Adipocyte (in vitro differentiated cells): ENCODE data around the gene GFOD2.

ENCODE experiments used
- DNase-seq: peaks from one replicate; pipeline ENCODE4 v3.0.0-alpha.2; 2015; ENCODE audit warnings: low read depth
- H3K27me3 ChIP-seq: replicated peaks from 2 replicates; pipeline ENCODE4 v1.7.0; 2013; ENCODE audit warnings: mild to moderate bottlenecking, low read length, moderate library complexity; ENCODE audit not compliant: control insufficient read depth, insufficient read depth
- H3K36me3 ChIP-seq: 2 replicates; pipeline ENCODE4 v1.7.0; 2013; ENCODE audit warnings: low read length, mild to moderate bottlenecking, moderate library complexity; ENCODE audit not compliant: control insufficient read depth, insufficient read depth, severe bottlenecking
- H3K4me1 ChIP-seq: 2 replicates; pipeline ENCODE4 v1.7.0; 2013; ENCODE audit warnings: mild to moderate bottlenecking, low read length, moderate library complexity; ENCODE audit not compliant: control insufficient read depth, insufficient read depth
- H3K4me3 ChIP-seq: 2 replicates; pipeline ENCODE4 v1.7.0; 2013; ENCODE audit warnings: mild to moderate bottlenecking, low read length, moderate library complexity
- H3K9ac ChIP-seq: 2 replicates; pipeline ENCODE4 v1.7.0; 2013; ENCODE audit warnings: mild to moderate bottlenecking, low read length, moderate library complexity
- H3K9me3 ChIP-seq: 2 replicates; pipeline ENCODE4 v1.7.0; 2013; ENCODE audit warnings: mild to moderate bottlenecking, low read length, moderate library complexity; ENCODE audit not compliant: control insufficient read depth

GFOD2 gene

GRCh38 chr16:67719048-67719777, at the start of gene GFOD2:
Gene GFOD2 (minus strand): TSS chr16:67719316. CDS start chr16:67685715, 33,601 bp downstream.
- H3K9me3 ChIP-seq: no peaks in the 10 kb centered on the region
- H3K9ac ChIP-seq: peak within 1 kb of the TSS; percentile 93
- peak within 1 kb of the TSS; percentile 90 for H3K4me3 ChIP-seq
- H3K27me3 ChIP-seq: no peaks in the 10 kb centered on the region
- H3K4me1 ChIP-seq: peaks cover 23% of the 10 kb centered on the region
- no peaks in the 10 kb centered on the region for H3K36me3 ChIP-seq
- peak; percentile 99 for DNase-seq

DNA sequence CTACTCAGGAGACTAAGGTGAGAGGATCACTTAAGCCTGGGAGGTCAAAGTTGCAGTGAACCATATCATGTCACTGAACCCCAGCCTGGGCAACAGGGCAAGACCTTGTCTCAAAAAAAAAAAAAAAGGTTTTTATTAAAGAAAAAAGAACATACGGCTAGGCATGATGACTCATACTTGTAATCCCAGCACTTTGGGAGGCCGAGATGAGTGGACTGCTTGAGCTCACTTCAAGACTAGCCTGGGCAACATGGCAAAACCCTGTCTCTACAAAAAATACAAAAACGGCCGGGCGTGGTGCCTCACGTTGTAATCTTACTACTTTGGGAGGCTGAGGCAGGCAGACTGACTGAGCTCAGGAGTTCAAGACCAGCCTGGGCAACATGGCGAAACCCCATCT, 48.8 kb upstream of the GFOD2 start:
- Histone ChIP-seq H3K9me3 (no peaks in the 10 kb centered on the region), H3K36me3 (peaks cover 3% of the 10 kb centered on the region), H3K27me3 (no peaks in the 10 kb centered on the region), H3K4me1 (no peaks in the 10 kb centered on the region), H3K4me3 (no peak overlapping the region), H3K9ac (no peak overlapping the region)
- DNase-seq: peak; percentile 66

DNA sequence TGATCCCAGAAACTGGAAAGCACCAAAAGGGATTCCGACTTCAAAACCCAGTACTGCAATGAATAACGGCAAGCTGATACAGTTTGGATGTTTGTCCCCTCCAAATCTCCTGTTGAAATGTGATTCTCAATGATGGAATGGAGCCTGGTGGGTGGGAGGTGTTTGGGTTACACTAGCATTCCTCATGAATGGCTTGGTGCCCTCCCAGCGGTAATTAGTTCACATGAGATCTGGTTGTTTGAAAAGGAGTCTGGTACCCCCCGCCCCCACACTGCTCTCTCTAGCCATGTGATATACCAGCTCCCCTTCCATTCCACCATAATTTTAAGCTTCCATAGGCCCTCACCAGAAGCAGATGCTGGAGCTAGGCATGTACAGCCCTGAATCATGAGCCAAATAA, 47.2 kb upstream of the GFOD2 start:
- H3K27me3 ChIP-seq: no peaks in the 10 kb centered on the region
- no peak overlapping the region for H3K9ac ChIP-seq
- H3K9me3 ChIP-seq: no peaks in the 10 kb centered on the region
- H3K36me3 ChIP-seq: peaks cover 3% of the 10 kb centered on the region
- no peak overlapping the region for H3K4me3 ChIP-seq
- H3K4me1 ChIP-seq: no peaks in the 10 kb centered on the region
- no peak for DNase-seq

GRCh38 chr16:67764158-67764667, 45.1 kb upstream of the GFOD2 start:
- H3K9me3 ChIP-seq: no peaks in the 10 kb centered on the region
- no peak for DNase-seq
- H3K4me1 ChIP-seq: no peaks in the 10 kb centered on the region
- H3K9ac ChIP-seq: no peak overlapping the region
- H3K27me3 ChIP-seq: no peaks in the 10 kb centered on the region
- peaks cover 3% of the 10 kb centered on the region for H3K36me3 ChIP-seq
- H3K4me3 ChIP-seq: no peak overlapping the region

DNA sequence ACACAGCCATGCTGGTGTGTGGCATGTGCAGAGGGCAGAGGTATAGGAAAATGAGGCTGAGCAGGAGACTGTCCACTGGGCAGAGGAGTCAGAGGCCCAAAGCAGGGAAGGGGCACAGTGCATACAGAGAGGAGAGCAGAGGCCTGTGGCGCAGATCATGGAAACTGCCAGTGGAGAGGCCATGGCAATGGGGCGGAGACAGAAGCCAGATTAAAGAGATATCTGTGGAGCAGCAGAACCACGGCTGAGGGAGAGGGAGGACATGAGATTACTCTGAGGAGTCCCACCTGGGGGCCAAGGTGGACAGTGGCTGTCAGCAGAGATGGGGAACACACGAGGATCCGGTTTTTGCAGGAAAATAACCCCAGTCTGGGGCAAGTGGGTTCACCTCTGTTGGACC, 44.0 kb upstream of the GFOD2 start:
- Histone ChIP-seq H3K4me3 (no peak overlapping the region), H3K9ac (no peak overlapping the region), H3K9me3 (no peaks in the 10 kb centered on the region), H3K27me3 (no peaks in the 10 kb centered on the region), H3K4me1 (no peaks in the 10 kb centered on the region), H3K36me3 (peaks cover 7% of the 10 kb centered on the region)
- DNase-seq: no peak

DNA sequence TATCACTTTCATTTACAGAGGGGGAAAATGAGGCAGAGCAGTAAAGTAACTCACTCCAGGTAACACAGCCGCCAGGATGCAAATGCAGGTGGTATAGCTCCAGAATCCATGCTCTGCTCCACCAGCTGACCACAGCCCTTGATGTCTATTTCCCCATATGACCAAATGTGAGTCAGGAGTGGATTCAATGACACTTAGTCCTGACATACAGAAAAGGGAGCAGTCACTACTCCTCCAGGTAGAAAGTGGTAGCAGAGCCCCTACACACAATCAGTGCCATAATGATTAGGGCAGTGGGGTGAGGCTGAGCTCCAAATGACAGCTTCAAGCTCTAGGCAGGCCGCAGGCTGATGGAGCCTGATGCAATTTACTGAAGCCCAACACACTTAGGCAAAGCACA, 43.3 kb upstream of the GFOD2 start:
- H3K36me3 ChIP-seq: peaks cover 7% of the 10 kb centered on the region
- H3K9me3 ChIP-seq: no peaks in the 10 kb centered on the region
- H3K4me1 ChIP-seq: no peaks in the 10 kb centered on the region
- no peaks in the 10 kb centered on the region for H3K27me3 ChIP-seq
- H3K9ac ChIP-seq: no peak overlapping the region
- no peak overlapping the region for H3K4me3 ChIP-seq
- no peak for DNase-seq

DNA sequence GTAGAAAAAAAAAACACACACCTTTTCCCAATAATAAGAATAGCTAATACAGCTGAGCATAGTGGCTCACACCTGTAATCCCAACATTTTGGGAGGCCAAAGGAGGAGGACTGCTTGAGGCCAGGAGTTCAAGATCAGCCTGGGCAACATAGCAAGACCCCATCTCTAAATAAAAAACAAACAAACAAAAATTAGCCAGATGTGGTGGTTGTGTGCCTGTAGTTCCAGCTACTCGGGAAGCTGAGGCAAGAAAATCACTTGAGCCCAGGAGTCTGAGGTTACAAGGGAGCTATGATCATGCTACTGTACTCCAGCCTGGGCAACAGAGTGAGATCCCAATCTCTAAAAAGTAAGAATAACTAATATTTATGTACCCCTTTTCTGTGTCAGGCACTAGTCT, 42.8 kb upstream of the GFOD2 start:
- H3K9me3 ChIP-seq: no peaks in the 10 kb centered on the region
- H3K9ac ChIP-seq: no peak overlapping the region
- no peak overlapping the region for H3K4me3 ChIP-seq
- H3K36me3 ChIP-seq: peaks cover 7% of the 10 kb centered on the region
- no peaks in the 10 kb centered on the region for H3K27me3 ChIP-seq
- no peak for DNase-seq
- H3K4me1 ChIP-seq: no peaks in the 10 kb centered on the region

GRCh38 chr16:67760956-67761230, 41.8 kb upstream of the GFOD2 start:
- Histone ChIP-seq H3K4me1 (no peaks in the 10 kb centered on the region), H3K4me3 (no peak overlapping the region), H3K9ac (no peak overlapping the region), H3K9me3 (no peaks in the 10 kb centered on the region), H3K36me3 (peaks cover 4% of the 10 kb centered on the region), H3K27me3 (no peaks in the 10 kb centered on the region)
- DNase-seq: no peak

DNA sequence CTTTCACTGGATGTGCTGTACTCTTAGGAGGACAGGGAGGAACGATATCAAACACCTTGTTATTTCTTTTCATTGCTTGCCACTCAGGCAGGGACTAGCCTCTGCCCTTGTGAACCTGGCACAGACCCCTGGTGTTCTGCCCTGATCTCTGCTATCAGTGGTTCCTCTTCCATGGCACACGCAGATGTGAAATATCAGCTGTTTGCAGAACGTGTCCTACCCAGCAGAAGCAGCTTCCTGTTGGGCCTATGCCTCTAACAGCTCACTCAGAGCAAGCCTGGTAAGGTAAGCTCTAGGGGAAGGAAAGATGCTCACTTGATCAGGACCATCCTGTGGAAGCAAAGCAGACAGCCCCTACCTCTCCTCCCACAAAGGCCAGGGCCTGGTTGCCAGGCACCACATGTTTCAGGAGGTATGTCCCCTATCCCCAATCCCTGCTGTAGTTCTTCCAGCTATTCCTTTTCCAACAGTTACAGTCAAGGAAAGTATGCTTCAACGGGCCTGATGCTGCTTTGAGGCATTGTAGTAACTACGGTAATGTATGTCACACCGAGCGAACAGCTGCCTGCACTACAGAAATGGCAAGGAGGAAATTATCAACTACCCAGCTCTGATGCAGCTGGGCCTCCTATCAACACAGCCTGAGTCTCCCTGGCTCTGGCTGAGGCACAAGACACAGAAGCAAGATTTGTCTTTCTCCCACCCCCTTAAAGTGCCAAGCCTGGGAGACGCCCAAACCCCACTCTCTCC, 41.3 kb upstream of the GFOD2 start:
- no peak for DNase-seq
- Histone ChIP-seq H3K4me1 (no peaks in the 10 kb centered on the region), H3K36me3 (peaks cover 4% of the 10 kb centered on the region), H3K4me3 (no peak overlapping the region), H3K9ac (no peak overlapping the region), H3K9me3 (no peaks in the 10 kb centered on the region), H3K27me3 (no peaks in the 10 kb centered on the region)

DNA sequence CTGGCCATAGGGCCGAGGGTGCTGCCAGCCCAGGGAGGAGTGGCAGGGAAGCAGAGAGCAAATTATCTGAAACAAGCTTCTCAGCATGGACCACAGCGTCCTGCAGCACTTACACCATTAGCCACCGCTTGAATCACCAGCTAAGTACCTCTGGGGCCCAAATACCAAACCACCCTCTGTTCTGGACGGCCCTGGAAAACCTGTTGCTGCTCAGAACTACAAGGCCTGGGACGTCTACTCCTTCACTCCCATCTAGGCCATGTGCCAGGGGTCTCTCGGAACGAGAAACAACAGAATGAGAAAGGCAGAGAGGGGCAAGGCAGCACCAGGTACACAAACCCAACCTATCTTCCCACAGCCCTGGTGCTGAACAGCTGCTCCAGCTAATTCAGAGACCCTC, 39.9 kb upstream of the GFOD2 start:
- H3K27me3 ChIP-seq: no peaks in the 10 kb centered on the region
- no peaks in the 10 kb centered on the region for H3K4me1 ChIP-seq
- no peak overlapping the region for H3K9ac ChIP-seq
- H3K4me3 ChIP-seq: no peak overlapping the region
- no peak for DNase-seq
- H3K9me3 ChIP-seq: no peaks in the 10 kb centered on the region
- H3K36me3 ChIP-seq: peaks cover 7% of the 10 kb centered on the region

- Histone ChIP-seq H3K9ac (no peak overlapping the region), H3K9me3 (no peaks in the 10 kb centered on the region), H3K4me1 (no peaks in the 10 kb centered on the region), H3K36me3 (peaks cover 7% of the 10 kb centered on the region), H3K4me3 (no peak overlapping the region), H3K27me3 (no peaks in the 10 kb centered on the region)
- no peak for DNase-seq
These were observed 38.9 kb upstream of the GFOD2 start for GRCh38 chr16:67758006-67758405.
